Measurements from ENCODE around the gene P4HTM.

P4HTM gene

GRCh38 chr3:49021213-49021812 lies 31.3 kb downstream of the P4HTM start (continued):
- TF ChIP-seq ZNF600 (tag by site-specific recombination; IDR thresholded peaks at IDR 0.05) (peak; percentile 84), ZNF19 (tag by site-specific recombination; IDR thresholded peaks at IDR 0.05; ENCODE audit: low read depth) (no peak), ZNF830 (tag by site-specific recombination; IDR thresholded peaks at IDR 0.05; ENCODE audit: low read depth) (no peak), KLF10 (tag by site-specific recombination; IDR thresholded peaks at IDR 0.05) (peak; percentile 84; the same call in 1 of the 2 replicates), ZBTB17 (tag by site-specific recombination; IDR thresholded peaks at IDR 0.05) (peak; percentile 63), ZBTB11 (tag by site-specific recombination; conservative IDR thresholded peaks at IDR 0.05; ENCODE audit: low read depth) (peak; percentile 31), ZNF560 (tag by site-specific recombination; IDR thresholded peaks at IDR 0.05; ENCODE audit: borderline replicate concordance) (no peak), ZIC2 (tag by site-specific recombination; IDR thresholded peaks at IDR 0.05) (peak; percentile 58), KLF1 (tag by site-specific recombination; IDR thresholded peaks at IDR 0.05) (peak; percentile 94; the same call in 1 of the 2 replicates), ZNF146 (tag by site-specific recombination; IDR thresholded peaks at IDR 0.05) (peak; percentile 27; the same call in 1 of the 2 replicates), ZNF394 (tag by site-specific recombination; IDR thresholded peaks at IDR 0.05; ENCODE audit: borderline replicate concordance) (0 out of 2 replicates have a peak, but pooled peaks have one; percentile 14), ZXDB (tag by site-specific recombination; IDR thresholded peaks at IDR 0.05) (peak; percentile 60; the same call in 1 of the 2 replicates), ZNF157 (tag by site-specific recombination; IDR thresholded peaks at IDR 0.05) (0 out of 2 replicates have a peak, but pooled peaks have one; percentile 8)

GRCh38 chr3:49021813-49022687 lies 32.0 kb downstream of the P4HTM start, which contains the start of gene NDUFAF3:
TSS of gene NDUFAF3 (plus strand) at chr3:49022121. CDS start at chr3:49022145, 24 bp downstream.
- ChIA-PET POLR2A (interaction anchor here (0.6 to 10.4 kb wide), 15 partner anchors 7 to 390 kb away, joined by 3 to 141 read pairs (median 5); partner anchors contain the start of genes ARIH2, IMPDH2, IP6K2 and LAMB2), CTCF (interaction anchor here (0.5 to 2.1 kb wide), 12 partner anchors 9 to 249 kb away, joined by 3 to 13 read pairs (median 4); partner anchors contain the start of genes P4HTM, QRICH1 and WDR6)
- Histone ChIP-seq H3K4me1 (ENCODE audit: control insufficient read depth, insufficient read depth, low read length) (no peaks in the 10 kb centered on the region), H3K4me3 (ENCODE audit: low read depth, low read length) (peak within 1 kb of the TSS; percentile 92), H3K36me3 (ENCODE audit: control insufficient read depth in 2 of 2, insufficient read depth in 1 of 2, low read length in 2 of 2) (peaks cover 0 to 43% of the 10 kb centered on the region in 2 experiments; a peak in 2 of 3 replicates), H3K27ac (ENCODE audit: extremely low read depth, low read depth, low read length) (peak within 1 kb of the TSS; percentile 93), H3K9me3 (ENCODE audit: control insufficient read depth, insufficient read depth, low read depth, low read length) (no peaks in the 10 kb centered on the region)
- TF ChIP-seq ZNF214 (tag by site-specific recombination; IDR thresholded peaks at IDR 0.05; ENCODE audit: borderline replicate concordance) (no peak), ZXDB (tag by site-specific recombination; IDR thresholded peaks at IDR 0.05) (peak; percentile 87), ZNF645 (tag by site-specific recombination; IDR thresholded peaks at IDR 0.05) (0 out of 2 replicates have a peak, but pooled peaks have one; percentile 50), PATZ1 (tag by site-specific recombination; IDR thresholded peaks at IDR 0.05) (peak; percentile 93), KLF8 (tag by site-specific recombination; IDR thresholded peaks at IDR 0.05) (peak; percentile 96), SCRT2 (tag by site-specific recombination; IDR thresholded peaks at IDR 0.05) (peak; percentile 34; the same call in 1 of the 2 replicates), SP2 (tag by site-specific recombination; IDR thresholded peaks at IDR 0.05) (peak; percentile 59), ZNF366 (tag by site-specific recombination; conservative IDR thresholded peaks at IDR 0.05) (no peak), GLIS2 (tag by site-specific recombination; IDR thresholded peaks at IDR 0.05) (peak; percentile 90), ZNF704 (tag by site-specific recombination; IDR thresholded peaks at IDR 0.05) (0 out of 2 replicates have a peak, but pooled peaks have one; percentile 7), INSM2 (tag by site-specific recombination; IDR thresholded peaks at IDR 0.05) (0 out of 2 replicates have a peak, but pooled peaks have one; percentile 61), ZNF629 (tag by site-specific recombination; IDR thresholded peaks at IDR 0.05) (peak; percentile 82), ZNF433 (tag by site-specific recombination; IDR thresholded peaks at IDR 0.05; ENCODE audit: low read depth) (no peak)

All from HEK293 (cell line).